GM18858 (cell line): ENCODE measurements around the gene EEF2.
"Not testable (repeated sequence)": the region's sequence is repeated elsewhere in the genome, so short reads cannot be mapped to it uniquely, and the experiment has no call there.

Source experiments
- ATAC-seq: cut with Tn5 transposase; IDR thresholded peaks from one replicate; pipeline ENCODE4 v1.9.1; 2021; ENCODE audit not compliant: unreplicated experiment

Gene EEF2

GRCh38 chr19:3950871-3951861 lies 34.1 kb downstream of the EEF2 start:
- no peak for ATAC-seq

GRCh38 chr19:3949997-3950859 lies 35.0 kb downstream of the EEF2 start:
- ATAC-seq = no peak

- no peak for ATAC-seq
Measured at GRCh38 chr19:3949294-3949693, 36.0 kb downstream of the EEF2 start.

GRCh38 chr19:3947316-3947933 lies 37.8 kb downstream of the EEF2 start:
- ATAC-seq = not testable (repeated sequence)

GRCh38 chr19:3945838-3946237 lies 39.4 kb downstream of the EEF2 start:
- ATAC-seq = no peak

- no peak for ATAC-seq
Measured at GRCh38 chr19:3944018-3944721, 41.1 kb downstream of the EEF2 start.

- ATAC-seq = no peak
Measured at GRCh38 chr19:3942790-3943409, 42.4 kb downstream of the EEF2 start.

- ATAC-seq = not testable (repeated sequence)
Measured at GRCh38 chr19:3938300-3938950, 46.8 kb downstream of the EEF2 start.

GRCh38 chr19:3936506-3937442 lies 48.5 kb downstream of the EEF2 start:
- ATAC-seq = no peak

GRCh38 chr19:3932931-3933810 lies 52.1 kb downstream of the EEF2 start, which contains the start of gene NMRK2:
Gene NMRK2 (plus strand): TSS chr19:3933069. CDS start chr19:3933672, 603 bp downstream.
- ATAC-seq = no peak

GRCh38 chr19:3931041-3931440 lies 54.2 kb downstream of the EEF2 start:
- ATAC-seq = no peak
